ENCODE results near the gene POM121.
"Not testable (repeated sequence)": the region's sequence is repeated elsewhere in the genome, so short reads cannot be mapped to it uniquely, and the experiment has no call there.

- not testable (repeated sequence) for TF ChIP-seq CTCF, POLR2AphosphoS5, POLR2A, EP300 (IDR thresholded peaks at IDR 0.05)
Observed at GRCh38 chr7:72948714-72949113, 23.8 kb downstream of the POM121 start.

Data from upper lobe of left lung (tissue), 4 donors.